ENCODE measurements around the gene ADARB2.

Gene ADARB2

GRCh38 chr10:1156616-1156886 is 580.8 kb downstream of the ADARB2 start:
- no peak for DNase-seq

DNA sequence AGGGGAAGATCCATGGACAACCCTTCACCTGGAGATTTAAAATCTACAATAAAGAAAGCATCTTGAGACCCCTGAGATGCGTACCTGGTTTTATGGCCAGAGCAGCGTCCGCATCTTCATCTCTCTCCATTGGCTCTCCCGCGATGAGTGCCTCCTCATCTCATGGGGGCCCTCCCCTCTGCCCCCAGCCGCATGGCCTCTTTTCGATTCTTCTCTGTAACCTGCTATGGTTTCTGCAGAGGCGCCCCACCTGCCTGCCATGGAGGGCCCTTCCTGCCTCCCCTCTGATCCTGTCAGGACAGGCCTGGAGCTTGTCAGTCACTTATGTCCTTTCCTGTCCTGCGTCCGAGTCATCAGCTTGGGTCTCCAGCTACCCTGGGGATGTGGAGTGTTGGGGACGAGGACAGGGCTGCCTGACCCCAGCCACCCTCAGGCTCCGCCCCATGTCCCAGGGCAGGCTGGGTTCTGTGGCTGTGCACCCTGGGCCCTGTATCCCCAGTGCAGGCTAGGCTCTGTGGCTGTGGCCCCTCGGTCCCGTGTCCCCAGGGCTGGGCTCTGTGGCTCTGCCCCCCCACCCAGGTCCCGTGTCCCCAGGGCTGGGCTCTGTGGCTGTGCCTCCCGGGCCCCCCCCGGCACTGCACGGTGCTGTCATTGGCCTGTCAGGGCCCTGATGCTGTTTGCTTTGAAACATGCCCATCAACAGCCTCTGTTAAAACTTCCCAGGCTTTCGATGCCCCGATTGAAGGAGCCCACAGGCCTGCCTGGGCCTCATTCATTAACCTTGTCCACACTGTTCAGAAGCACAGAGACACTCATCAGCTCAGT is 581.3 kb downstream of the ADARB2 start:
- DNase-seq = no peak

DNA sequence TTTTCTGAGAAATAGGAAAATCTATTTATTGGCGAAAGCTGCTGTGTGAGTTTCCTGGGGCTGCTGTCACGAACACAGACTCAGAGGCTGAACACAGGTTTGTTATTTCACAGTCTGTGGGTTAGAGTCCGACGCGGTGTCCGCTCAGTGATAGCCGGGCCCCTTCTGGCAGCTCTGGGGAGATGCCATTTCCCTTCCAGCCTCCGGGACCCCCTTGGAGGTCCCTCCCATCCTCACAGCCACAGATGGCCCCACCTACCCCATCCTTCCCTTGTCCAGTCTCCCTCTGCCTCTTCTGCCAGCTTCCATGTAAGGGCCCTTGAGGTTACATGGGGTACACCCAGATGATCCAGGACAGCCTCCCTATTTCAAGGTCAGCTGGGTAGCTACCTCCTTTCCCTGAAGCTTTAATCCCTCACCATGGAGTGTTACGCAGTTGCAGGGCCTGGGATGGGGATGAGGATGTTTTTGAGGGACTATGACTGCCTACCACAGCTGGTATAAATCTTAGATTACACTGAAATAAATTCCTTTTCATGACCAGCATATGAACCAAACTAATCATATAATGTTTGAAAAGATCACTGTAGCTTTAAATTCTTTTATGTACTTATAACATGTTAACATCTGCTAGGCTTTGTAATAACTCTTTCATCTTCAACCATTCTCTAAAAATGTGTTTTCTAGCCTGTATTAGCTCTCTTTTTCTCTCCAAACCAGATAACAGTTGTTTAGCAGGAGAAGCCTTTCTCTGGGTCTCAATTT is 582.6 kb downstream of the ADARB2 start:
- no peak for DNase-seq

- DNase-seq = no peak
Observed at GRCh38 chr10:1153805-1154351, 583.4 kb downstream of the ADARB2 start.

DNA sequence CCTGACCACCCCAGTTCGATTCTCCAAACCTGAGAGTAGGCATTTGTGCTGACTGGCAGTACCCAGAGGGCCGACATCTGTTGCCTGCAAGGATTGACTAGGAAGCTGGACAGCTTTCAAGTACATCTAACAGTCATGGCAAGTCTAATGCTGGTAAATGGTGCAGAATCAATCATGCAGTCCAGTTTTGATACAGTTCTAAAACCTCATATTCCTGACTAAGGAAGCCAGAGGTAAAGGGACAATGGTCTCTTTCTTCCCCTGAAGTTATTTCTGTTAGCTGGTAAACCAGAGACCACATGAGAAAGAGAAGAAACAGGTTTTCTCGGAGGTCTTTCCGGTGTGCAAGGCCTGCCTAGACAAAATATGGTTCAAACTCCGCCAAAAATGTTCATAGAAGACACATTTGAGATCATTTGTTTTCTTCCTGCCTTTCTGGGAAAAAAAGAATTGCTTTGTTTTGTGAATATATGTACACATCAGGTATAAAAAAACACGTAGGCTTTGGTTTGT is 584.0 kb downstream of the ADARB2 start:
- DNase-seq = no peak

- no peak for DNase-seq
Observed at GRCh38 chr10:1152386-1153250, 584.7 kb downstream of the ADARB2 start.

- no peak for DNase-seq
Observed at GRCh38 chr10:1151076-1152033, 586.0 kb downstream of the ADARB2 start.

- DNase-seq = no peak
Observed at GRCh38 chr10:1150638-1150955, 586.7 kb downstream of the ADARB2 start.

DNA sequence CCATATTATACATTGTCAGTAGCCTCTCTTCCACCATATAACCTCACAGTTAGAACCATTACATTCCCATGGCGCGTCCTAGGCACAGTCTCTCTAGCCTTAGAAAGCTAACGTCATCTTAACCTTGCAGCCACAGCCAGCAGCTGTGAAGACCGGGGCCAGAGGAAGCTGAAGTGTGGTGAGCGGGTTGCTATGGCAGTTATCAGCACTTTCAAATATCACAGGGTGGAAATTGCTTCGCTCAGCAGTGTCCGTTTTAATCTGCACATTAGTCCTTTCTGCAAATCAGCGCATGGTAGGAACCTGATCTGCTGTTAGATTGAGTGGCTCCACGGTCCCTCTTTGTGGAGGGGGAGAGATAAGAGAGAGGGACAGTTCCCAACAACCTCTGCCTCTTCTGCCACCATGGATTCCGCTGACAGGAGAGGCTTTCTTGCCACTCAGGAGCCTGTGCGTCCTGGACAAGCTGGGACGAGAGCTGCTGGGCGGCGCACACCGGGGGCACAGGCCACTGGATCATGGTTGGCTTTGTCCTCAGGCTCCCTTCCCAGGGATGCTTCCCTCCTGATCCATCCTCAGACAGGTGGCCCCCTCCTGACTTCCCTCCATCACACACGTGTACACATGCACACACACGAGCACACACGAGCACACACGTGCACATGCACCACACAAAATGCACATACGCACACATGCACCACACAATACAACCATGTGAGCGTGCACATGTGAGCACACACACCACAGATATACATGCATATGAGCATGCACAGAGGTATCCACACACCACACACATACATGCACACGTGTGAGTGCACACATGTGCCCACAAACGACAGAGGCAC is 587.3 kb downstream of the ADARB2 start:
- DNase-seq = peak; percentile 24

- DNase-seq = no peak
Observed at GRCh38 chr10:1148855-1149605, 588.3 kb downstream of the ADARB2 start.

DNA sequence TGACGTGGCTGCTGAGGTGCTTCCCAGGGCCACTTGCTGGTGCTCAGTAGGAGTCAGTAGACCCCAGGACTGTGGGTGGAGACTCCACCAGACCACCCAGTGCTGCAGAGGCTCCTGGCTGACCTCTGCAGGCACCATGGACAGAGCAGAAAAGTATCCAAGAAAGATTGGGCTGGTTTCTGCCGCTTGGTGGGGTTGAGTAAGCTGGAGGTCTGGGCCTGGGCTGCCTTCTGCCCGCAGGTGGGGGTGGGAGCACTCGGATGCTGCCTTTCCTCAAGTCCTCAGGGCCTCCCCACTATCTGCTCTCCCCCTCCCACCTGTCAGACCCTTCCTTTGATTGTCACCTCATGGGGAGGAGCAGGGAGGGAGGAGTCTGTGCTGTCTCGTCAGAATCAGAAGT is 589.5 kb downstream of the ADARB2 start:
- no peak for DNase-seq

DNA sequence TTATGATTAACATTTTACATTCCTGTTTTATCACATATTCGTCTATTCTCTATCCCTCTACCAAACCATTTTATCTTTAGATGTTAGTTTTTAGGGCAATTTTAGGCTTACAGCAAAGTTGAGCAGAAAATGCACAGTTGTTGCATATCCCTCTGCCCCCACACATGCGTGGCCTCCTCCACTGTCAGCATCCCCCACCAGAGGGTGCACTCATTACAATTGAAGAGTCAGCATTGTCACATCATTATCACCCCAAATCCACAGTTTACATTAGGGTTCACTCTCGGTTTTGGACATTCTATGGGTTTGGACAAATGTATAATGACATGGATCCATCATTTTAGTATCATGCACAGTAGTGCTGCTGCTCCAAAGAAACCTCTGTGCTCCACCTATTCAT is 594.7 kb downstream of the ADARB2 start:
- DNase-seq = no peak

DNA sequence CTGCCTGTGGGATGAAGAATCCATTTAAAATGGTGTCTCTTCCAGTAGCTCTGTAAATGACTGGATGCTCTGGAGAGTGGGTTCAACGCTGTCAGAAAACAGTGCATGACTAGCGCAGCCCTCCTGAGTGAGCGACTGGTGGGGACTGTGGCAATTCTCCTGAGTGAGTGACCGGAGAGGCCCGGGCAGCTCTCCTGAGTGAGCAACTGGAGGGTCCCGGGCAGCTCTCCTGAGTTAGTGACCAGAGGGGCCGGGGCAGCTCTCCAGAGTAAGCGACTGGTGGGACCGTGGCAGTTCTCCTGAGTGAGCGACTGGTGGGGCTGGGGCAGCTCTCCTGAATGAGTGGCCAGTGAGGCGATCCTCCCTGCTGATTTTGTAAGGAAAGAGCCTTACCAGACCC is 595.6 kb downstream of the ADARB2 start:
- no peak for DNase-seq

DNA sequence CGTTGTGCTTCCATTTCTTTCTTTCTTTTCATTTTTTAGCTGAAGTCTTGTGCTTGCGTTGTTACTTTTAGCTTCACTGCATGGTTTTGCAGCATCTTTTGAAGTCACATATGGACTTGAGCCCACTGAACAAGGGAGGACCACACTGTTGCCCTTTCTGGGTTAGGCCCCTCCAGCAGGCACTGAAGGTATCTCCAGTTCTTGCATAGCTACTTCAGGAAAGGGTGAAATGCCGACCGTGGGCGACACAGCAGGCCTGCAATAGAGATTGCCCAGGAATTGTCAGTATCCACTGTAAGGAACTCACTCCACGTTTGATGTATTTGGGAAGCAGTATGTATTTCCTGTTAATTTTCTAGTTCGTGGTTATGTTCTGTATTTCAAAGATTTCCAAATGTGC is 596.1 kb downstream of the ADARB2 start:
- no peak for DNase-seq

- DNase-seq = no peak
Observed at GRCh38 chr10:1138529-1138928, 598.8 kb downstream of the ADARB2 start.

DNA sequence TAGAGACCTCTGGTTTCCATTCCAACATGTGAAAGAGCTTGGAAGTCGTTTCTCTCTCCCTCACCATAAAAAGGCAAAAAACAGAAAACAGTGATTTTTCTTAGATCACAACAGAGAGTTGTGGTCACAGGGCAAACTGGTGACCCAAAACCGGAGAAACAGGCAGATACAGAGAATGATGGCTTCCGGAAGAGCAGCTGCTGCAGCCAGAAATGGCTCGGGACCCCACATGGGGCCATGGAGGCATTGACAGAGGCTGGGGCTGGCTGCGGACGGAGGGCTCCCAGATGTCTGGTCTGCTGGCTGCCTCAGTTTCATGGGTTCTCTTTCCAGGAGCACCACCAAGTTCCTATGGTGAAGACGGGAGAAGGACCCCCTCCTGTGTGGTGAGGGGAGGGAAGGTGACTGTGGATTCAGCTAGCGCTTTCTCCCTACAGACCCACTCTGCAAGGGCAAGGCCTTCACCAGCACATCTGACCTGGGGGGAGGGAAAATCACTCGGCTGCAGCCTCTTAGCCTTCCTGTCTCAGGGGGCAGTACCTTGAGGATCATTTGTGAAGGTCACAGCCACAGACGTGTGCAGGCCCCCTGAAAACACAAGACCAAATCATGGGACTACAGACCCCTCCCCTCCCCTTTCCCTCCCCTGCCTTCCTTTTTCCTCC is 599.7 kb downstream of the ADARB2 start:
- no peak for DNase-seq

- DNase-seq = no peak
Observed at GRCh38 chr10:1136268-1136667, 601.1 kb downstream of the ADARB2 start.

GRCh38 chr10:1134156-1134555 is 603.2 kb downstream of the ADARB2 start:
- no peak for DNase-seq

DNA sequence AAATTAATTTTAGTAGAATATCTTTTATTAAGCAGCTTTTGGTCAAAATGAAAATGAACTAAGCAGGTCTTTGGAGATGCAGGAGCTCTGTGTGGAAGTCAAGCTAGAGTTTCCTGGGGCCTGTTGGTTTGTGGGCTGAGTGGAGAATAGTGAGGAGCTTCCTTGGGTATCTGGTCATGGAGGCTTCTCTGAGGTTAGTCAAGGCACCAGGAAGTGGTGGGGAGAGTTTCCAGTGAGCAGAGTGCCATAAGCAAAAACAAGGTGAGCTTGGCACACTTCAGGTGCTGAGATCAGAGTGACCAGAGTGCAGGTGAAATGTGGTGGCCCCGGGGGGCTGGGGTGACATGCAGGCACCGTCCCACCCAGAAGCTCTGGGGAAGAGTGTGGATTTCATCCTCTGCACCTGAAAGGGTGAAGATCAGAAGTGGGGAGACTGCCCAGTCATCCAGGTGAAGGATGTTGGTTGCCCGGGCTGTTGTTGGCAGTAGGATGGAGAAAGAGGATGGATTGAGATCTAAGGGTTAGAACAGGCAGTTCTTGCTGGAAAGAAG is 603.8 kb downstream of the ADARB2 start:
- DNase-seq = no peak
